NCI-H2029 treated with DMSO at 0.1 percent for 48 hours (cell line): Measurements from ENCODE around the gene DBNL.

ENCODE experiments used
- DNase-seq: peaks from one replicate; lab custom pipeline; 2025; lab: John Stamatoyannopoulos, UW

Gene DBNL

DNA sequence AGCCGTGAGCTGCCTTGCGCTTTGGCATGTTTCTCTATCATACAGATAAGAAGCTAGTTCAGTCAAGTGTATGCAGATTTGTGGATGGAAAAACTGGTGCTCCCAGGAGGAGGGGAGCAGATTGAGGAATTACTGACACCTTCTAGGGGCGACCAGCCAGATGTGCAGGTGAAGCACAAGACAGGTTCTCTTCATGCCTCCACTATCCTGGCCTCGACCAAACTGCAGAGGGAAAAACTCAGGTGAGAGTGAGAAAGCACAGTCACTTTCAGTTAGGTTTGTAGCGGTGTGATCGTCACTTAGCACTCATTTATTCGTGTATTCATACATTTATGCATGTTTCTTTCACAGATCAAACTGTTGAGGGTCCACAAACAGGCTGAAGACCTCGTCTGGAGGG lies 600 bp upstream of the DBNL start:
- no peak for DNase-seq

DNA sequence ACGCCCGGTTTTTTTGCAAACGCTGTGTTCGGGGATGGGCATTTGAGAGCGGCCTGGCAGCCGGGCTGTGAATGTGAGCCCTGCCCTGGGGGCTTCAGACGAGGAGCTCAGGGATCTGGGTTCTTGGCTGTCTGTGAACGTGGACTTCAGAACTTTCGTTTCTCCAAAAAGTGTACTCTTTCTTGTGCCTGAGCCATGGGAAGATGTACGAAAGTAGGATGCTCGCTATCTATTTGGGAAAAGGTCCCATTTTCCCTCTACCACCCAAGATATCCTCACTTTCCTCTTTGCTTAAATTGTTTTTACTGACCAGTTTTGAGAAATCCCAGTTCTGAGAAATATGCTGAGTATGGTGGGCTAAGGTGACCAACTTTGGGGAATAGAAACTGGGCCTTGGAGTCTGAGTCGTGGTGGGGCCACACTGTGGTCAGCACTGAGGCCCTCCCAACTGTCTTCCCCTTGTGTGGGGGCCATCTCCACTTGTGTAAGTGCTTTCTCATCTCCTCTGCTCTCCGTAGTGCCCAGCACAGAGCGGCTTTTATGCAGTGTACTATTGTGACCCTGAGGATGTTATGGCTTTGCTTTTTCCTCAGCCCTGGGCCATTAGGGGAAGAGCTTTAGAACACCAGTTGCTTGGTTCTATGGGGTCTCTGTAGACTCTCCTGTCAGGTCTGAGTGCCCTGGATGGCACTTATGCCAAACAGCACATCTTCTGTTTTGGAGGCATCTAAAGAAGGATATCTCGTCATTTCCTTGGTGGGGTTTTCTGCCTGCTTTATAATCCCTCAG lies 918 bp downstream of the DBNL start:
- DNase-seq: no peak

DNA sequence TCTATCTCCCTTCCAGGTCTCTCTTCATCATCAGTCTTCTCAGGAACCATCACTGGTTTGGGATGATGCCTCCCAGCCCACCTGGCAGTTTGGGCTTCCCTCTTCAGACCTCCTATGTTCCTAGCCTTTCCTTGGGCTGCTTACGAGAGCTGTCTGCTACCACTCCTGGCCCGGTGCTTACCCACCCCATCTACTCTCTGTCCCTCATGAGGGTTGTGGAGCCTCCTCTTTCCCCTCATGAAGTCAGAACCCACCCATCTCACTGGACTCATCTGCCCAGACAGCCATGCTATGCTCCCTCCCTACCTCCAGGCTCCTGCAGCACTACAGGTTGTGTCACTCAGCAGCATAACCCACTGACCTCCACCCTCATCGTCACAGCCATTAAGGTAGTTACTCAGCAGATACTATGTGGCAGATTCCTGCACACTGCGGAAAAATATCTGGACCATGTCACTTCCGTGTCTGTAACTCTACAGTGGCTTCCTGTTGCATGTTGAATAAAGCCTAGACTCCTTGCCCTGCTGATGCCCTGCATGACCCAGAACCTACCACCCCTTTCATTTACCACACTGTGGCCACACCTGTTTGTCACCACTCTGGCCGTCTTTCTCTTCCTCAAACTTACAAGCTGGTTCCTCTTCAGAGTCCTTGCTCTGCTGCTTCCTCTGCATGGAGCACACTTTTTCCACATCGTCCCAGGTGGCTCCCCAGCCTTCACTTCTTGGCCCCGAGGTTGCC lies 2.0 kb downstream of the DBNL start:
- DNase-seq: no peak

DNA sequence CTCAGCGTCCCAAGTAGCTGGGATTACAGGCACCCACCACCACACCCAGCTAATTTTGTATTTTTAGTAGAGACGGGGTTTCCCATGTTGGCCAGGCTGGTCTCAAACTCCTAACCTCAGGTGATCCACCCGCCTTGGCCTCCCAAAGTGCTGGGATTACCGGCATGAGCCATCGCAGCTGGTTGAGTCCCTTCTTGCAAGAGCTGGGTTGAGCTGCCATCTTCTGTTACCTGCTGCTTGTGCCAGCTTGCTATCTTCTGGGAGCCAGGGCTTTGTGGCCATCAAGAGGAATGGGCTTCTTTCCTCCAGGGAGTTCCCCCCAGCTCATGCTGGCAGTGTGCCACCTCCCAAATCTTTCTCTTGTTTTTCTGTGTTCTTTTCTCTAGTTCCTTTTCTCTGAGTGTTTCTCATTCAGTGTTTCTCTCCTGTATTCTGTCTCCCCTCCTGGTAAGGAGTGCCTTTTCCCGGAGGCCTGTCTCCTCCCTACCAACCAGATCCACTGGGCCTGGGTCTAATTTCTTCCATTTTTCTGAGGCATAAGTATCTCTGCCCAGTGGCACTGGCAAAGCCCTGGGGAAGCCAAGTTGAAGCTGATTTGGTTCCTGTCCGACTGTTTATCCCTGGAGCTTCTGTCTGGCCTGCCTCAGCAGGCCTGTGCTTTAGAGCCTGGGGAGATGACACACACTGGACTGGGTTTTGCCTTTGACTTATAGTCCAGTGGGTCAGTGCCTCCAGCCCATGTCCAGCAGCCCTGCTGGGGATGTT lies 3.7 kb downstream of the DBNL start:
- no peak for DNase-seq

DNA sequence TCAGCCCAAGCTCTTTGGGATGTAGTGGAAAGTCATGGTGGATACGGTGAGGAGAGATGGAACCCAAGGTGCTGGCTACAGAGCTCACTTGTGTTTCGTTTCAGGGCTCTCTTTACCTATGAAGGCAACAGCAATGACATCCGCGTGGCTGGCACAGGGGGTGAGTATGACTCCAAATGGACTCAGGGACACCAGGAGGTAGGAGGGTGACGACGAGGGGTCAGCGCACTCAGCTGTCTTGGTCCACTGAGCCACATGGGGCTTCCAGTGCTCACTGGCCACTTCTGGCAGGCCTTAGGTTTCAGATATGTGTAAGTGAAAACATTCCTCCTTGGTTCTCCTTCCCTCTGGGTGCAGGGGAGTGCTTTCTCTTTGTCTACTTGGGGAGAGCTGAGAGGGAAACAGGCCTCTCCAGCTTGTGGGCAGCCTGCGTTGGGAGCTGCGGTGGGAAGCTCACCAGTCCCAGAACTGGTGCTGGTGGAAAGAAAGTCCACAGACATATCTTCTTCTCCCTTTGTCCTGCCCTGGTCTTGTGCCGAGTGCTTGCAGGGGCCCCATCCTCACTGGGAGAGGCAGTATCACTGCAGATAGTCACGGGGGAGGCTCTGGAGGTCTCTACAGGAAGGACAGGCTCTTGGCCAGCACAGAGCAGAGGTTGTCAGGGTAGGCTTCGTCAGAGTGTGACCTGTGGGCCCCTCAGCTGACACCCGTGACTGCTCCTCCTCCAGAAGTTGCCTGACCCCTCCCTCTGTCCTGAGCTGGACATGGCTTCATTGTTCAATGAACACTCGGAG lies 5.8 kb downstream of the DBNL start:
- DNase-seq: no peak

DNA sequence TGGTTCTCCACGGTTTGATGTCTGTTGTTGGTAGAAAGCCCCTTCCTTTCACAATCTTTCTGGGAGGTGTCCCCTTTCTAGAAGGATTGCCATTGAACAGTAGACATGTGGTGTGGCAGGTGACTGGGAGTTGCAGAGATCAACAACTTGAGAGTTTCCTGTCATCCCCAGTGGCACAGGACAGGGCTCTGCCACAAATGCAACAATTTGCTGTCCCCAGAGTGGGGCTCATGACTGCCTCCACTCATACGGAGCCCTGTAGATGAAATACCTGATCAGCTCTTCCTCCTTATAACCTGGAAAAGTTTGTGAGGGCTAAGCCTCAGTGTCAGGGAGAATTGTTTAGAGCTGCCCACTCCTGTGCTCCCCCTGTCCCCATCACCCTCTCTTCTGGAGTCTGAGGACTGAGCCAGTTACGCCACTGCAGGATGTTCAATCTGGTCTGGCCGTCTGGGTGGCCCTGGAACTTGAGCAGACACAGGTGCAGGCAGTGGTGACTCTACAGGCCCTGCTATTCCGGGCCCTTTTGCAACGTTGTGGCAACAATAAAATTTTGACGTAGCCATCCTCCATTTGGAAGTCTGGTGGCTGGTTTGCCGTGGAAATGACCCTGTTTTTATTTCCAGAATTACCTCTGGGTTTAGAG lies 6.5 kb downstream of the DBNL start:
- no peak for DNase-seq

DNA sequence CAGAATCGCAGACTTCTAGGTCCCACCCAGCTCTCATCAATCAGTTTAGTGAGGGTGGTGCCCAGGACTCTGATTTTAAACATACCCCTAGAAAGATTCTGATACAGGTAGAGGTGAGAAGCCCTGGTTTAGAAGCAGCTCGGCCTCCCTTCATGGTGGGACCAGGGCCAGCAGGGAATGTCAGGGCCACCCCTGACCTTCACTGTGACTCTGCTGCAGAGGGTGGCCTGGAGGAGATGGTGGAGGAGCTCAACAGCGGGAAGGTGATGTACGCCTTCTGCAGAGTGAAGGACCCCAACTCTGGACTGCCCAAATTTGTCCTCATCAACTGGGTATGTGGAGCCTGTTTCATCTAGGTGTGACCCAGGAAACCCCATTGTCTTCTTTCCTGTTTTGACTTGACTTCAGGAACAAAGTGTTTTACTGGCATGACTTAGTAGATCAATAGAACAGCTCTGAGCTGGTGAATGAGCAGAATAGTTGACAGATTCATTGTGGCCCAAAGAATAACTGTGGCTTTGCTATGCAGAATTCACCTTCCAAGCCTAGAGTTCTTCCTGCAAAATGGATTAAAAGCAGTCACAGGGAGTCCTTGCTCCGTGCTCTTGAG lies 7.2 kb downstream of the DBNL start:
- no peak for DNase-seq

DNA sequence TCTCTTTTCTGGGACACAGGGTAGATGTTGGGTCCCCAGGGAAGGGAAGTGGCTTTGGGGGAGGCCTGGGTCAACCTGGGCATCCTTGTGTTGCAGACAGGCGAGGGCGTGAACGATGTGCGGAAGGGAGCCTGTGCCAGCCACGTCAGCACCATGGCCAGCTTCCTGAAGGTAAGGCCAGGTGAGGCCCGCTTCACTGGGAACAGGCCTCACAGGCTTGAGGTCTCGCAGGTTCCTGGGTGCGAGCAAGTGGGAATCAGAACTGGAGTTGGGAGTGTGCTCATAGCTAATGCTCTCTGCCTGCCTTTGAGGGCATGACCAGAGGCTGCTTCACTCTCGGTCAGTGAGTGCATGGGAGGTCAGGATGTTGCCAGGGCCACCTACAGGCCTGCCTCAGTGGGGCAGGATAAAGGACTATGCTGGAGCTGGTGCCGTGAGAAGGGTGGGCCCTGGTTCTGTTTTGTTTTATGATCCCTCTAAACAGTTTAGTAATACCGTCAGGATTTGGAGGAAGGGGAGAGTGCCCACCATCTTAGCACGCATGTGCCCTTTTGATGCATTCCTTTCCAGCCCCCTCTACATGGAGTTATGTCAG lies 8.4 kb downstream of the DBNL start:
- no peak for DNase-seq

DNA sequence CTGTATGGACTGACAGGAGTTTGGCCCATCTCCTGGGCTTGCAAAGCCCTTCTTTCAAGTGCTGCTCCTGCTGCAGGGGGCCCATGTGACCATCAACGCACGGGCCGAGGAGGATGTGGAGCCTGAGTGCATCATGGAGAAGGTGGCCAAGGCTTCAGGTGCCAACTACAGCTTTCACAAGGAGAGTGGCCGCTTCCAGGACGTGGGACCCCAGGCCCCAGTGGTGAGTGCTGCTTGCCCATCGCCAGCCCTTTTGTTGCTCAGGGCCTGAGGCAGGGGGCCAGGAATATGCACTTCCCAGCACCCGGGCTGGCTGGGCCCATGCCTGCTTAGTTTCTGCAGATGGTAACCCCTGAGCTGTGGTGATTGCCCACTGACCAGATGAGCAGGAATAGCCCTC lies 12.2 kb downstream of the DBNL start:
- DNase-seq: no peak

DNA sequence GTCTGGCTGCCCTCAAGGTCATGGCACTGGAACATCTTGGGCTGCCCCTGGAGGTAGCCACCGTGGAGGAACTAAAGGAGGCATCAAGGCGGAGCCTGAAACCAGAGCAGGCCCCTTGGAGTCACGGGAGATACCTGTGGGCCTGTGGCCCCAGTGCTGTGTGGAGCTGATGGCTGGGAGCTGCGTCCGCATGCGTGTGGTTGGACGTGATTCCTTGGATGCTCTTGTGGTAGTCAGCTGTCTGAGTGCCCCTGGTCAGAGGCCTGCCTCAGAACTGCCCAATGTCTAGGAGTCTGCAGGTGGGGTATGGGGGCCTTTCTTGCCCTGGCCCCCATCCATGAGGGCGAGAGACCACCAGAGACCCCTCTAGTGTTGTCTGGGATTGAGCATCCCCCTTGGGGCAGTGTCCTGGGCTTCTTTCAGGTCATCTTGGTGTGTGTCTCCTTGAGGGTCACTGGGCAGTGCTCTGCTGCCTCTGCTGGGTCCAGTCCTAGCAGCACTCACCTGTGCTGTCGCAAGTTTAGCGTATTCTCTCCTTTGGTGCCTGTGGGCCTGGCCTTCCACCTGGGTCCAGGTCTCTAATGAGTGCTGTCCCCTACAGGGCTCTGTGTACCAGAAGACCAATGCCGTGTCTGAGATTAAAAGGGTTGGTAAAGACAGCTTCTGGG lies 12.8 kb downstream of the DBNL start:
- DNase-seq: no peak

DNA sequence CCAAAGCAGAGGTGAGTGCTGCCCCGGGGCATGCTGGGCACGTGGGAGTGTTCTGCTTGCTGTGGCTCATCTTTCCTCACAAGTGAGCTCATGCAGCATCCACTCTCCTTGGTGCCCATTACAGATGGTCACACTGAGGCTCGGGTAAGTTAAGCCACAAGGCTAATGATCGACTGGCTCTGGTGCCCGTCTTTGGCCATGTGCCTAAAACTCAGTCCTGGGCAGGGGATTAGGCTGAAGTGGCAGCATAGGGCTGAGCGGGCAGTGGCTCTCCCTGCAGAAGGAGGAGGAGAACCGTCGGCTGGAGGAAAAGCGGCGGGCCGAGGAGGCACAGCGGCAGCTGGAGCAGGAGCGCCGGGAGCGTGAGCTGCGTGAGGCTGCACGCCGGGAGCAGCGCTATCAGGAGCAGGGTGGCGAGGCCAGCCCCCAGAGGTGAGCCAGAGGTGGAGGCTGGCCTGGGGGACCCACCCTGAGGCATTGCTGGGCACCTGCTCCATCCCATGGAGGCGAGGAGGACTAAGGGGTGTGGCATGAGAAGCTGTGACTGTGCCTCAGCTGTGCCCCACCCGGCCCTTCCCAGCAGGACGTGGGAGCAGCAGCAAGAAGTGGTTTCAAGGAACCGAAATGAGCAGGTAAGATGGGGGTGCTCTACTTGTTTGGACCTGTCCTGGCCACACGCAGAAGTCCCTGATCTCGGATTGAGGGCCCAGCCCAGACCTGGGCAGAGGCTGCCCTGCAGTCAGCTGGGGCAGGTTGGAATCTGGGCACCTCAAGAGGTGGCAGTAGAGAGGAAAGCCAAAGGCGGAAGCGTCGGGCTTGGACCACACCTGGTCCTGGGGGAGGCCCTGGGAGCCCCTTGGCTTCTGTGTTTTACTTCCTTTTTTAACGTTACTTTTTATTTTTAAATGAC lies 13.6 kb downstream of the DBNL start:
- no peak for DNase-seq

DNA sequence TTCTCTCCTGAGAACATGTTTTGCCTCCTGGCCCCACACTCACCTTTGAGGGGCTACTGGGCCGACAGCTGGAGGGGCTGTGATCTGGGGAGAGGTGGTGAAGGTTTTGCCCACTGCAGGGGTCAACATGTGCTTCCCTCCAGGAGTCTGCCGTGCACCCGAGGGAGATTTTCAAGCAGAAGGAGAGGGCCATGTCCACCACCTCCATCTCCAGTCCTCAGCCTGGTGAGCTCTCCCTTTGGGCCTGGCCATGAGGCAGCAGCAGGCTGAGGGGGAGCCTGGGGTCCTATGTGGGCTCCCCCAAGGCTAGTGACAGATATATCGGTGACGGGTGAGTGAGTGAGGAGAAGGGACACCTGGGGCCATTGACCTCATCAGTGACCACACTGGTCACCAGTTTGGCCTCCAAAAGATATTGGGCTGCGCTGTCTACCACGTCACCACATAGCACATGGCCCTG lies 14.3 kb downstream of the DBNL start:
- no peak for DNase-seq

DNA sequence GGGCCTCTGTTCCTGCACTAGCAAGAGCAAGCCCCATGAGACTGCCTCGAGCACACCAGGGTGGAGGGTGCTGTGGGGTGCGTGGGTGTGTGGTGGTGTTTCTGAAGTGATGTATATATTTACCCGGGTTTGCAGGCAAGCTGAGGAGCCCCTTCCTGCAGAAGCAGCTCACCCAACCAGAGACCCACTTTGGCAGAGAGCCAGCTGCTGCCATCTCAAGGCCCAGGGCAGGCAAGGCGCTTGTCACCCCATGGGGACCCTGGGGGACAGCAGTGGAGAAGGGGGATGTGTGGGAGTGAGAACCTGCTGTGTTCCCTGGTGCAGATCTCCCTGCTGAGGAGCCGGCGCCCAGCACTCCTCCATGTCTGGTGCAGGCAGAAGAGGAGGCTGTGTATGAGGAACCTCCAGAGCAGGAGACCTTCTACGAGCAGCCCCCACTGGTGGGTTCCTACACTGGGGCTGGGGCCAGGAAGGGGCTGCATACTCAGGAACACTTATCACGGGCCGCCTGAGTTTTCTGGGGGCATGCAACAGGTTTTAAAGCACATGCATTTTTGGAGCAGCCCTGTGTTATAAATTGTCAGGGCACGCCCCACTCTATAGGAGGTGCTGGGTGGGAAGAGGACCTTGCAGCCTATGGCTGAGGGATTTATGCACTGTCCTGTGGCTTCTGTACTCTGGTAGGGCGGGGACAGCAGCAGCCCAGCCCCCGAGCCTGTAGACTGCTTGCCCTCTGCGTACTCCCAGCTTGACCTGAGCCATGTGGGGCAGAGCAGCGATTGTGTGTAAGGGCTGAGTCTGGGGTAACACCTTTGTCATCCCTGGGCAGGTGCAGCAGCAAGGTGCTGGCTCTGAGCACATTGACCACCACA lies 15.0 kb downstream of the DBNL start:
- no peak for DNase-seq

DNA sequence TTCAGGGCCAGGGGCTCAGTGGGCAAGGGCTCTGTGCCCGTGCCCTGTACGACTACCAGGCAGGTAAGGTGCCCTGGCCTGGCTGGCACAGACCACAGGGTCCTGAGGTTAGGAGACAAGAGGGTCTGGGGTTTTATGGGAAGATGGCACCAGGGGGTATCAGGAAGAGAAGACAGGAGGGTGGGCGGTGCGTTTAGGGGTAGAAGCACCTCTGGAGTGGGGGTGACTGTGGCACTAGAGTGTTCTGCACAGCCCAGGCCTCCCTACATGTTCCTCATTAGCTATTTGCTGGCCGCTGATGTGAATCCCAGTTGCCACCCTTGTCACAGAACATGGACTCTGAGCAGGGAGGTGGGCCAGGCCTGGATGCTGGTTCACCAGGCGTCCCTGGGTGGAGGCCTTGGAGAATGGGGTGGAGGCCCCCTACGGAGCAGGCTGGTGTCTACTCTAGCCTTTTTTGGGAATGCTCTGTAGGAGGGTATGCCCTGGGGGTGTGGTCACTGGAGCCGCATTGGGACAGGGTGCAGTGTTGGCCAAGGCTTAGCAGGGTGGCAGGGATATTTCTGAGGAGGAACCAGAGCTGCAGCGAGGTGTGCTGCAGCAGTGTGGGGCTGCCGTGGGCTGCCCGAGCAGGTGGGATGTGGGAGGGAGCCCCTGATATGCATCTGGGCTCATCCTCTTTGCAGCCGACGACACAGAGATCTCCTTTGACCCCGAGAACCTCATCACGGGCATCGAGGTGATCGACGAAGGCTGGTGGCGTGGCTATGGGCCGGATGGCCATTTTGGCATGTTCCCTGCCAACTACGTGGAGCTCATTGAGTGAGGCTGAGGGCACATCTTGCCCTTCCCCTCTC lies 15.8 kb downstream of the DBNL start:
- no peak for DNase-seq

DNA sequence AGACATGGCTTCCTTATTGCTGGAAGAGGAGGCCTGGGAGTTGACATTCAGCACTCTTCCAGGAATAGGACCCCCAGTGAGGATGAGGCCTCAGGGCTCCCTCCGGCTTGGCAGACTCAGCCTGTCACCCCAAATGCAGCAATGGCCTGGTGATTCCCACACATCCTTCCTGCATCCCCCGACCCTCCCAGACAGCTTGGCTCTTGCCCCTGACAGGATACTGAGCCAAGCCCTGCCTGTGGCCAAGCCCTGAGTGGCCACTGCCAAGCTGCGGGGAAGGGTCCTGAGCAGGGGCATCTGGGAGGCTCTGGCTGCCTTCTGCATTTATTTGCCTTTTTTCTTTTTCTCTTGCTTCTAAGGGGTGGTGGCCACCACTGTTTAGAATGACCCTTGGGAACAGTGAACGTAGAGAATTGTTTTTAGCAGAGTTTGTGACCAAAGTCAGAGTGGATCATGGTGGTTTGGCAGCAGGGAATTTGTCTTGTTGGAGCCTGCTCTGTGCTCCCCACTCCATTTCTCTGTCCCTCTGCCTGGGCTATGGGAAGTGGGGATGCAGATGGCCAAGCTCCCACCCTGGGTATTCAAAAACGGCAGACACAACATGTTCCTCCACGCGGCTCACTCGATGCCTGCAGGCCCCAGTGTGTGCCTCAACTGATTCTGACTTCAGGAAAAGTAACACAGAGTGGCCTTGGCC lies 16.6 kb downstream of the DBNL start:
- no peak for DNase-seq

DNA sequence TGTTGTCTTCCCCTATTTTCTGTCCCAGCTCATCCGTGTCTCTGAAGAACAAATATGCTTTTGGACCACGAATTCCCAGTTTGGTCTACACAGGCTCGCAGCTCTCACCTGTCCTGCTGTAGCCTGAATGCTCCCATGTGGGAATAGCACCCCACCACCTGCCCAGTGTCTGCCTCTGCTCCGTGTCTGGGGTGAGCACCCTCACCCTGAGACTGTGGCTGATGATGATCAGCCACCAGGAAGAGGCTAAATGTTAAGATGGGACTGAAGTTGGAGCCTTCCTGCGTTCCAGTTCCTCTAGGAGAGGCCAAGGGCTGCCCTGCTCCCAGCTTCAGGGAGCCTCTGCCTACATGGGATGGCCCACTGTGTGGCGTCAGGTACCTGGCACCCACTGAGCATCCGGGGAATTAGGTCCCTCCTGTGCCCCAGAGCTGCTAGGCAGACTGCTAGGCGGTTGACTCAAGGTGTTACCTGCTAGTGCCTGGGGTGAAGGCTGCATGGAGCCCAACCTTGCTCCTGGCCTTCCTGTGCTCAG lies 17.2 kb downstream of the DBNL start:
- no peak for DNase-seq
